Naive thymus-derived CD4-positive, alpha-beta T cell (primary cell): ENCODE data around the gene NISCH. TPM values are rescaled to one million over a fixed set of nuclear protein-coding genes. Genes with fewer than 3 reads are reported as not detected.

Source experiments
- ATAC-seq: fragments of 150-1000 bp; cut with Tn5 transposase; 2 replicates; pipeline ENCODE4 v1.10.0; 2021; ENCODE audit warnings: mild to moderate bottlenecking, moderate library complexity
- CTCF ChIA-PET: fragments of 350-600 bp; sonication (Branson Sonifier 250); formaldehyde crosslinking; loops from one replicate; lab custom pipeline; 2021; ENCODE audit warnings: antibody characterized with exemption; lab: Charles Lee
- POLR2A ChIA-PET: fragments of 350-600 bp; sonication (Branson Sonifier 250); formaldehyde crosslinking; loops from one replicate; lab custom pipeline; 2021; ENCODE audit warnings: antibody characterized with exemption, inconsistent platforms; lab: Charles Lee
- DNase-seq, 9 donors: peaks; one replicate each; pipeline versions ENCODE4 v3.0.0 to v3.0.0-alpha.2; 2020 to 2022; ENCODE audit warnings: mixed read lengths in 1 of 9
- H3K27ac ChIP-seq: one replicate; pipeline ENCODE4 v1.7.0; 2013; ENCODE audit warnings: mild to moderate bottlenecking, low read depth, low read length, moderate library complexity
- H3K27me3 ChIP-seq, 2 donors: one replicate each; pipeline ENCODE4 v1.7.0; 2013; ENCODE audit warnings: low read length in 2 of 2, mild to moderate bottlenecking in 2 of 2, moderate library complexity in 2 of 2; ENCODE audit not compliant: control insufficient read depth in 2 of 2, insufficient read depth in 2 of 2
- H3K36me3 ChIP-seq, 3 experiments: 1 replicate in 2 of 3; 2 replicates in 1 of 3; pipeline ENCODE4 v1.7.0; 2013; ENCODE audit warnings: low read length in 3 of 3, mild to moderate bottlenecking in 3 of 3, moderate library complexity in 1 of 3; ENCODE audit not compliant: insufficient read depth in 3 of 3, control insufficient read depth in 2 of 3
- H3K4me1 ChIP-seq, 2 donors: one replicate each; pipeline ENCODE4 v1.7.0; 2013; ENCODE audit warnings: low read length in 2 of 2, mild to moderate bottlenecking in 2 of 2, moderate library complexity in 1 of 2; ENCODE audit not compliant: control insufficient read depth in 2 of 2, insufficient read depth in 2 of 2
- H3K4me3 ChIP-seq: 2 replicates; pipeline ENCODE4 v1.7.0; 2013; ENCODE audit warnings: mild to moderate bottlenecking, low read length
- H3K9me3 ChIP-seq, 3 experiments: 1 replicate in 2 of 3; 2 replicates in 1 of 3; pipeline ENCODE4 v1.7.0; 2013; ENCODE audit warnings: low read length in 3 of 3; ENCODE audit not compliant: control insufficient read depth in 2 of 3
- H3K27ac Mint-ChIP-seq, 9 donors: one replicate each; pipeline ENCODE4 v1.8.0; 2020 to 2022; ENCODE audit warnings: mixed read lengths in 9 of 9, mild to moderate bottlenecking in 8 of 9, moderate library complexity in 5 of 9, inconsistent platforms in 2 of 9
- H3K27me3 Mint-ChIP-seq, 5 donors: one replicate each; pipeline ENCODE4 v1.8.0; 2021 to 2022; ENCODE audit warnings: mixed read lengths in 5 of 5, mild to moderate bottlenecking in 1 of 5
- H3K36me3 Mint-ChIP-seq, 5 donors: one replicate each; pipeline ENCODE4 v1.8.0; 2020 to 2022; ENCODE audit warnings: mixed read lengths in 5 of 5, mild to moderate bottlenecking in 3 of 5, inconsistent platforms in 1 of 5
- H3K4me1 Mint-ChIP-seq, 7 donors: one replicate each; pipeline ENCODE4 v1.8.0; 2020 to 2022; ENCODE audit warnings: mixed read lengths in 7 of 7, mild to moderate bottlenecking in 3 of 7, inconsistent platforms in 1 of 7
- H3K4me3 Mint-ChIP-seq, 10 donors: one replicate each; pipeline ENCODE4 v1.8.0; 2020 to 2022; ENCODE audit warnings: mild to moderate bottlenecking in 10 of 10, mixed read lengths in 10 of 10, moderate library complexity in 6 of 10, inconsistent platforms in 2 of 10
- H3K9me3 Mint-ChIP-seq, 11 donors: one replicate each; pipeline ENCODE4 v1.8.0; 2020 to 2022; ENCODE audit warnings: mixed read lengths in 11 of 11, mild to moderate bottlenecking in 4 of 11, inconsistent platforms in 1 of 11, moderate library complexity in 1 of 11
- intact Hi-C, 2 donors: fragments of 100-400 bp; cut with micrococcal nuclease; formaldehyde crosslinking; loops; one replicate each; pipeline ENCODE4 v1.15.1; 2023
- polyA plus RNA-seq, 2 donors: library from polyadenylated mRNA; unstranded; fragments of 300-500 nt; fragmentation: Illumina TruSeq; gene quantifications; one replicate each; pipeline ENCODE4 v1.2.3, GENCODE V29; 2021
- total RNA-seq, 6 experiments: library from RNA in 5 of 6; stranded (reverse) in 5 of 6; gene quantifications; 1 replicate in 5 of 6; 2 replicates in 1 of 6; pipeline ENCODE4 v1.2.3 and lab custom pipeline; 2021 to 2026

Gene NISCH
- total and polyA plus RNA-seq, 7 experiments from 2014 or later, result 21.4 to 210 (median 131) TPM

GRCh38 chr3:52433996-52434479 lies 21.4 kb upstream of the NISCH start:
- no peak overlapping the region for H3K4me3 Mint-ChIP-seq
- Histone ChIP-seq H3K27ac (no peak overlapping the region), H3K36me3 (no peaks in the 10 kb centered on the region), H3K4me1 (no peaks in the 10 kb centered on the region), H3K9me3 (no peaks in the 10 kb centered on the region), H3K27me3 (no peaks in the 10 kb centered on the region), H3K4me3 (no peak overlapping the region)
- no peak overlapping the region for H3K27ac Mint-ChIP-seq
- peaks cover 0 to 5% (median 0%) of the 10 kb centered on the region in 7 donors for H3K4me1 Mint-ChIP-seq
- H3K9me3 Mint-ChIP-seq, result no peaks in the 10 kb centered on the region
- intact Hi-C loops, result no loop called here
- POLR2A ChIA-PET, result no interaction called here
- no peak for ATAC-seq
- DNase-seq, result no peak
- no peaks in the 10 kb centered on the region for H3K36me3 Mint-ChIP-seq
- CTCF ChIA-PET, result no interaction called here
- H3K27me3 Mint-ChIP-seq, result peaks cover 0 to 6% (median 0%) of the 10 kb centered on the region in 5 donors

GRCh38 chr3:52434491-52435115 lies 20.8 kb upstream of the NISCH start:
- H3K27me3 ChIP-seq, result no peaks in the 10 kb centered on the region
- DNase-seq (no peak), ATAC-seq (no peak)
- H3K4me3 ChIP-seq, result no peak overlapping the region
- no peaks in the 10 kb centered on the region for H3K4me1 ChIP-seq
- peaks cover 0 to 6% (median 0%) of the 10 kb centered on the region in 5 donors for H3K27me3 Mint-ChIP-seq
- H3K36me3 Mint-ChIP-seq, result no peaks in the 10 kb centered on the region
- ChIA-PET POLR2A (no interaction called here), CTCF (no interaction called here)
- H3K4me3 Mint-ChIP-seq, result no peak overlapping the region
- no peak overlapping the region for H3K27ac Mint-ChIP-seq
- intact Hi-C loops, result no loop called here
- no peaks in the 10 kb centered on the region for H3K36me3 ChIP-seq
- H3K4me1 Mint-ChIP-seq, result peaks cover 0 to 5% (median 0%) of the 10 kb centered on the region in 7 donors
- H3K9me3 Mint-ChIP-seq, result no peaks in the 10 kb centered on the region
- H3K9me3 ChIP-seq, result no peaks in the 10 kb centered on the region
- no peak overlapping the region for H3K27ac ChIP-seq

DNA sequence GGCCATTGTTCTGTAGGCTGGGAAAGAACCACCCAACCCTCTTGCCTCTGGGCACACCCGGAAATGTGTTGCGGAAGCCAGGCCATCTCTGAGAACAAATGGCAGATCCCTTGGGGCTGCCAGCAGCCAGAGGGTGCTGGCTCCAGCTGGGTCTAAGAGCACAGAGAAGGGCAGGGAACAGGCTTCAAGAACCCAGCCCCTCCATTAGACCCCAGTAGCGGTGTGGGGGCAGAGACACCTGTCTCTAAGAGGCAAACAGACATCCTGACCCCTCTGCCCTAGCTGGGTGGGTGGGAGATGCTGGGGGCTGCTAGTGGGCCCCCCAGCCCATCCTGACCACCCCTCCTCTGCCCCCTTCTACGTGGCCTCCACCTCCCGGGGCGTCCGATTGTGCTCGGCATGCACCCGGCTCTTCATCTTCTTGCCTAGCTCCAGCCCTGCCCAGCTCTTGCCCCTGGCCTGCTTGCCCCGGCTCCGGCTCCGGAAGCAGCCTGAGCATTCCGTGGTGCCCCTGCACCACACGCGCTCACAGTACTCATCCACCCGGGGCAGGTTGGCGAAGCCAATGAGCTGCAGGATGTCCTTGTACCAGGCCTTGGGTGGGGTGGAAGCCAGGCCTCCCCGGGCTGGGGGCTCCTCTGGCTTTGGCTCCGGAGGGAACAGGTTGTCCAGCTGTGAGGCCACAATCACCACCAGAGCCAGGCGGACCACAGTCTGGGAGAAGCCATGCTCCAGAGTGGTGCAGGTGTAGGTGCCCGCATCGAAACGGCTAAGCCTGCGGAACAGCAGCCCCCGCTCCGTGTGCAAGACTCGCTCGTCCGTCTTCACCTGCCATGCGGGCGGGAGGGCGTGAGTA lies 19.9 kb upstream of the NISCH start:
- H3K36me3 Mint-ChIP-seq, result no peaks in the 10 kb centered on the region
- H3K27ac Mint-ChIP-seq, result no peak overlapping the region
- no peaks in the 10 kb centered on the region for H3K9me3 ChIP-seq
- ATAC-seq (no peak), DNase-seq (no peak)
- no peak overlapping the region for H3K4me3 Mint-ChIP-seq
- H3K9me3 Mint-ChIP-seq, result no peaks in the 10 kb centered on the region
- H3K4me1 Mint-ChIP-seq, result peaks cover 0 to 5% (median 0%) of the 10 kb centered on the region in 7 donors
- ChIA-PET POLR2A (no interaction called here), CTCF (no interaction called here)
- no peaks in the 10 kb centered on the region for H3K36me3 ChIP-seq
- H3K27me3 ChIP-seq, result no peaks in the 10 kb centered on the region
- no peaks in the 10 kb centered on the region for H3K4me1 ChIP-seq
- peaks cover 0 to 6% (median 0%) of the 10 kb centered on the region in 5 donors for H3K27me3 Mint-ChIP-seq
- H3K4me3 ChIP-seq, result no peak overlapping the region
- intact Hi-C loops, result no loop called here
- H3K27ac ChIP-seq, result no peak overlapping the region

DNA sequence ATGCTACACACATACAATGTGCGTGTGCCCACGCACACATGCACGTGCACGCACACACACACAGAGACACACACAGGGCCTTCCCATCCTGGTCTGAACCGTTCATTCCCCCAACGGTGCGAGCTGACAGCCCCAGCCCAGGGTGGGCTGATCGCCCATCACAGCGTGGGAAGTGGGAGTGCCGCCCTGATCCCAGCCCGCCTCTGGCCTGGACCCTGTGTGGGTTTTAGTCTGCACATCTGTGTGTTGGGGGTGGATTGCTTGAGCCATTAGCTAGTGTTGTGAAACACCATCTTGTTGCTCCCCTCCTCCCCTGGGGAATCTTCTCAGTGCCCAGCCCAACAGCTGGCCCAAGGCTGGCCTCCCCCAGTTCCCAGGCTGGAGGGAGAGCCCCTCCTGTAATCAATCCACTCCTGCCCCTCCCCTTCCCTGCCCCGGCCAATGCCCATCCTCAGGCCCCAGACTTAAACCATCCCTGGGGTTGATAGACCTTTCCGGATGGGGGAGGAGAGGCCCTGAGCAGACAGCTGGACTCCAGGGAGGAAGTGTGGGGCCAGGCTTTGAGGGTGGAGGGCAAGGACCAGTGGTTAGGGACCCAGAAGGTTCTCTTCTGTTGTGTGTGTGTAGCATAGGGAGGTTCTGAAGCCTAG lies 18.8 kb upstream of the NISCH start:
- no peak for ATAC-seq
- intact Hi-C loops, result no loop called here
- peaks cover 0 to 5% (median 0%) of the 10 kb centered on the region in 7 donors for H3K4me1 Mint-ChIP-seq

DNA sequence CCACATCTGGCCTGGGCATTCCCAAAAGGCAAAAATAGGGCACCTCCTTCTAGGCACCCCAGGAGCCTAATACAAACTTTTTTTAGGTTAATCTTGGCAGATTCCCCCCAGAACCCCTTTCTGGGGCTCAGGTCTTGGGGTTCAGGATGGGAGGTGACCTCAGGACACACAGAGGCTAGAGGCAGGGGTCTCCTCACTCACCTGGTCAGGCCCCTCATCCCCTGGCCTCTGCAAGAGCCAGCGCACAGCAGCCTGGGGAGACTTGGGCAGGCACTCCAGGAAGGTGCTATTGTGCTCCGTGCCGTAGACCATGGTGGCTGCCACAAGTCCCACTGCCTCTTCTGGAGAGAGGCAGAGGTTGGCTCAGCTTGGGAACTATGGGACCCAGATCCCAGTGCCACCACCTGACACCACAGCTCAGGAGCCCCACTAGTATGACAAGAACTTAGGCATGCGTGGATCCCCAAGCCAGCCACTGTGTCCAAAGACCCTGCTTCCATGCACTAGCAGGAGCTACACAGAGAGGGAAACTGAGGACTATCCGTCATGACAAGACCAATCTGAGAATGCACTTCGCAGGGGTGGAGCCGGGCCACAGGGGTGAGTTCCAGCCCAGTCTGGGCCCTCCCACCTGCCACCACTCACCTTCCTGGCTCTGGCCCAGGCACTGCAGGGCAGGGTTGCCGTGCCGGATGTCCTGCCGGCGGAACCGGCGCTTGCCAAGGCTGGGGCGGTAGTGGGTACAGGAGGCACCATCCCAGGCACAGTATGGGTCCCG lies 17.9 kb upstream of the NISCH start:
- Mint-ChIP-seq H3K9me3 (no peaks in the 10 kb centered on the region), H3K4me1 (peaks cover 0 to 5% (median 0%) of the 10 kb centered on the region in 7 donors), H3K27ac (no peak overlapping the region), H3K4me3 (no peak overlapping the region), H3K27me3 (peaks cover 0 to 4% (median 0%) of the 10 kb centered on the region in 5 donors), H3K36me3 (no peaks in the 10 kb centered on the region)
- ChIA-PET CTCF (no interaction called here), POLR2A (no interaction called here)
- ATAC-seq, result no peak
- Histone ChIP-seq H3K27ac (no peak overlapping the region), H3K9me3 (no peaks in the 10 kb centered on the region), H3K4me1 (no peaks in the 10 kb centered on the region), H3K27me3 (no peaks in the 10 kb centered on the region), H3K4me3 (no peak overlapping the region), H3K36me3 (no peaks in the 10 kb centered on the region)
- intact Hi-C loops, result no loop called here
- DNase-seq, result no peak

More for the DNA sequence above, 18.8 kb upstream of the NISCH start:
- Histone ChIP-seq H3K4me1 (no peaks in the 10 kb centered on the region), H3K9me3 (no peaks in the 10 kb centered on the region), H3K27ac (no peak overlapping the region), H3K27me3 (no peaks in the 10 kb centered on the region), H3K4me3 (no peak overlapping the region), H3K36me3 (no peaks in the 10 kb centered on the region)
- ChIA-PET CTCF (no interaction called here), POLR2A (no interaction called here)
- no peak overlapping the region for H3K4me3 Mint-ChIP-seq
- H3K27me3 Mint-ChIP-seq, result peaks cover 0 to 6% (median 0%) of the 10 kb centered on the region in 5 donors
- no peak overlapping the region for H3K27ac Mint-ChIP-seq
- DNase-seq, result no peak
- no peaks in the 10 kb centered on the region for H3K36me3 Mint-ChIP-seq
- no peaks in the 10 kb centered on the region for H3K9me3 Mint-ChIP-seq

DNA sequence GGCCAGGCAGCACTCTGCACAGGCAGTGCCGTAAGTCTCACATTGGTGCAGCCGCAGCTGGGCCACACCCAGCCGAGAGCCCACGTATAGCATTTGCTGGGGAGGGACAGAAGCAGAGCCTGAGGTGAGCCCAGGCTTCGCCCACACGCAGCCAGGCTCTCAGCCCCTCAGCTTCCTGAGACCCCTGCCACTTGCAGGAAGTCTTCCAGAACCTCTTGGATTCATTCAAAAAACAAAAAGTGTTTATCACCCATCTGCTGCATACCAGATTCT lies 17.4 kb upstream of the NISCH start:
- POLR2A ChIA-PET, result no interaction called here

More for the DNA sequence above, 17.4 kb upstream of the NISCH start:
- Mint-ChIP-seq H3K36me3 (no peaks in the 10 kb centered on the region), H3K27ac (no peak overlapping the region), H3K9me3 (no peaks in the 10 kb centered on the region), H3K4me1 (peaks cover 0 to 3% (median 0%) of the 10 kb centered on the region in 7 donors), H3K27me3 (peaks cover 0 to 4% (median 0%) of the 10 kb centered on the region in 5 donors), H3K4me3 (no peak overlapping the region)
- Histone ChIP-seq H3K4me3 (no peak overlapping the region), H3K27me3 (no peaks in the 10 kb centered on the region), H3K4me1 (no peaks in the 10 kb centered on the region), H3K9me3 (no peaks in the 10 kb centered on the region), H3K36me3 (no peaks in the 10 kb centered on the region), H3K27ac (no peak overlapping the region)
- DNase-seq (no peak), ATAC-seq (no peak)
- intact Hi-C loops, result no loop called here
- CTCF ChIA-PET, result no interaction called here
